Right lobe of liver (tissue), 4 donors: Measurements from ENCODE around the gene C1orf115.
"Not testable (repeated sequence)": the region's sequence is repeated elsewhere in the genome, so short reads cannot be mapped to it uniquely, and the experiment has no call there.

Experiments used
- POLR2A ChIP-seq: fragments of 450-650 bp; IDR thresholded peaks from one replicate; pipeline ENCODE4 v1.6.1; 2017; ENCODE audit warnings: antibody characterized with exemption, mild to moderate bottlenecking
- TF ChIP-seq, protein P1 (sequence below), 4 donors: fragments of 200-600 bp in 3 of 4; fragments of 450-650 bp in 1 of 4; IDR thresholded peaks; one replicate each; pipeline versions ENCODE4 v1.5.1 to v1.8.0; 2016 to 2022; ENCODE audit warnings: antibody characterized with exemption in 4 of 4, mild to moderate bottlenecking in 2 of 4
- donor health status: DM: no; HTN: no; CAD: no.
- donor health status: DM: no; HTN: no; CAD: no.
- donor health status: DM: no; HTN: yes; CAD: no.

DNA sequence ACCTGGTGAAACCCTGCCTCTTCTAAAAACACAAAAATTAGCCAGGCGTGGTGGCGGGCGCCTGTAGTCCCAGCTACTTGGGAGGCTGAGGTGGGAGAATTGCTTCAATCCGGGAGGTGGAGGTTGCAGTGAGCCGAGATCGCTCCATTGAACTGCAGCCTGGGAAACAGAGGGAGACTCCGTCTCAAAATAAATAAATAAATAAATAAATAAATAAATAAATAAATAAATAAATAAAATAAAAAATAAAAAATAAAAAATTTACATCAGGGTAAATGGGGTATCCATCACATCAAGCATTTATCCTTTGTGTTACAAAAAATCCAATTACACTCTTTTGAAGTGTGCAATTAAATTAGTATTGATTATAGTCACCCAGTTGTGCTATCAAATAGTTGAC, 46.1 kb downstream of the C1orf115 start:
- TF ChIP-seq, protein P1, sequence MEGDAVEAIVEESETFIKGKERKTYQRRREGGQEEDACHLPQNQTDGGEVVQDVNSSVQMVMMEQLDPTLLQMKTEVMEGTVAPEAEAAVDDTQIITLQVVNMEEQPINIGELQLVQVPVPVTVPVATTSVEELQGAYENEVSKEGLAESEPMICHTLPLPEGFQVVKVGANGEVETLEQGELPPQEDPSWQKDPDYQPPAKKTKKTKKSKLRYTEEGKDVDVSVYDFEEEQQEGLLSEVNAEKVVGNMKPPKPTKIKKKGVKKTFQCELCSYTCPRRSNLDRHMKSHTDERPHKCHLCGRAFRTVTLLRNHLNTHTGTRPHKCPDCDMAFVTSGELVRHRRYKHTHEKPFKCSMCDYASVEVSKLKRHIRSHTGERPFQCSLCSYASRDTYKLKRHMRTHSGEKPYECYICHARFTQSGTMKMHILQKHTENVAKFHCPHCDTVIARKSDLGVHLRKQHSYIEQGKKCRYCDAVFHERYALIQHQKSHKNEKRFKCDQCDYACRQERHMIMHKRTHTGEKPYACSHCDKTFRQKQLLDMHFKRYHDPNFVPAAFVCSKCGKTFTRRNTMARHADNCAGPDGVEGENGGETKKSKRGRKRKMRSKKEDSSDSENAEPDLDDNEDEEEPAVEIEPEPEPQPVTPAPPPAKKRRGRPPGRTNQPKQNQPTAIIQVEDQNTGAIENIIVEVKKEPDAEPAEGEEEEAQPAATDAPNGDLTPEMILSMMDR (IDR thresholded peaks at IDR 0.05): not testable (repeated sequence)
- TF ChIP-seq POLR2A: not testable (repeated sequence)
